Cardiac fibroblast (primary cell): ENCODE results near the gene STEAP2.

Experiments used
- DNase-seq, 2 donors: peaks; one replicate each; pipeline versions ENCODE4 v3.0.0 to v3.0.0-alpha.2; 2010; ENCODE audit warnings: low read depth in 2 of 2
- H3K4me3 ChIP-seq, 2 donors: replicated peaks in 1 of 2; 1 replicate in 1 of 2; 2 replicates in 1 of 2; pipeline ENCODE4 v1.5.1; 2011; ENCODE audit warnings: low read depth in 2 of 2, low read length in 2 of 2, mild to moderate bottlenecking in 2 of 2, moderate library complexity in 1 of 2
- TF ChIP-seq, protein P1 (sequence below): IDR thresholded peaks from one replicate; pipeline ENCODE4 v1.5.1; 2011; ENCODE audit warnings: low read depth, mild to moderate bottlenecking, low read length, inconsistent platforms

The STEAP2 gene

DNA sequence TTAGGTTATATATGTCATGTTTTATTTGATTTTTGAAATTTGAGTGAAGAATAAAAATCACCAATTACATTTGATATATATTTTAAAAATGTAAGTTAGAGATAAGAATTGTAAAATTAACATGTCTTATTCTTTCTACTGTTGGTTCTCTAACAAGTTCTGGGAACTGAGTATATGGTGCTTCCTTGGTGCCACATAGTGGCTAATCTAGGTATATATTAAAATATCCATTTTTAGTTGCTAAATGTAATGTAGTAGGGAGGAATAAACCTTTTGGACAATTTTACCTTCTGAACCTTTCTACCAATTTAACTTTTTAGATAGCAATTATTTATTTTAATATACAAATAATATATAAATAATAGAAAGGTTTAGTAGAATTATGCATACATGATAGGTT lies 50.9 kb downstream of the STEAP2 start:
- TF ChIP-seq, protein P1, sequence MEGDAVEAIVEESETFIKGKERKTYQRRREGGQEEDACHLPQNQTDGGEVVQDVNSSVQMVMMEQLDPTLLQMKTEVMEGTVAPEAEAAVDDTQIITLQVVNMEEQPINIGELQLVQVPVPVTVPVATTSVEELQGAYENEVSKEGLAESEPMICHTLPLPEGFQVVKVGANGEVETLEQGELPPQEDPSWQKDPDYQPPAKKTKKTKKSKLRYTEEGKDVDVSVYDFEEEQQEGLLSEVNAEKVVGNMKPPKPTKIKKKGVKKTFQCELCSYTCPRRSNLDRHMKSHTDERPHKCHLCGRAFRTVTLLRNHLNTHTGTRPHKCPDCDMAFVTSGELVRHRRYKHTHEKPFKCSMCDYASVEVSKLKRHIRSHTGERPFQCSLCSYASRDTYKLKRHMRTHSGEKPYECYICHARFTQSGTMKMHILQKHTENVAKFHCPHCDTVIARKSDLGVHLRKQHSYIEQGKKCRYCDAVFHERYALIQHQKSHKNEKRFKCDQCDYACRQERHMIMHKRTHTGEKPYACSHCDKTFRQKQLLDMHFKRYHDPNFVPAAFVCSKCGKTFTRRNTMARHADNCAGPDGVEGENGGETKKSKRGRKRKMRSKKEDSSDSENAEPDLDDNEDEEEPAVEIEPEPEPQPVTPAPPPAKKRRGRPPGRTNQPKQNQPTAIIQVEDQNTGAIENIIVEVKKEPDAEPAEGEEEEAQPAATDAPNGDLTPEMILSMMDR: peak; percentile 33
- H3K4me3 ChIP-seq: no peak overlapping the region
- DNase-seq: peak; percentile 72

DNA sequence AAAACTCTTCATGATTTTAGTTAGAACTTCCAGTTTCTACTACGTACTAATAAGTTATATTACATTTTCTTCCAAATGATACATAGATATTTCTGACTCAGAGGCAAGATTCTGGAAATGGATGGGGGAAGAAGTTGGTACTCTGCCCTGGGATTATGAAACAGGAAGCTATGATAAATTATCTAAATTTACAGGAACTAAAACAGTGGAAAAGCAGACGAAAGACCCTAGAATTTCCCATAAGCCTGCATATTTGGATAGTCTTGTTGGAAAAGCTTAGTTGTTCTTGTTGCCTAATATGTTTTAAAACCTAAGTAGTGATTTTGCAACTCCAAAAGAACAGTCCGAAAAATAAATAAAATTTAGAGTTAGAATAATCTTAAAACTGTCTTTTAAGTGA lies 55.3 kb downstream of the STEAP2 start:
- H3K4me3 ChIP-seq: peak overlapping the region in 1 of 2 donors; percentile 1
- TF ChIP-seq, protein P1: no peak
- DNase-seq: peak; percentile 90 to 95

DNA sequence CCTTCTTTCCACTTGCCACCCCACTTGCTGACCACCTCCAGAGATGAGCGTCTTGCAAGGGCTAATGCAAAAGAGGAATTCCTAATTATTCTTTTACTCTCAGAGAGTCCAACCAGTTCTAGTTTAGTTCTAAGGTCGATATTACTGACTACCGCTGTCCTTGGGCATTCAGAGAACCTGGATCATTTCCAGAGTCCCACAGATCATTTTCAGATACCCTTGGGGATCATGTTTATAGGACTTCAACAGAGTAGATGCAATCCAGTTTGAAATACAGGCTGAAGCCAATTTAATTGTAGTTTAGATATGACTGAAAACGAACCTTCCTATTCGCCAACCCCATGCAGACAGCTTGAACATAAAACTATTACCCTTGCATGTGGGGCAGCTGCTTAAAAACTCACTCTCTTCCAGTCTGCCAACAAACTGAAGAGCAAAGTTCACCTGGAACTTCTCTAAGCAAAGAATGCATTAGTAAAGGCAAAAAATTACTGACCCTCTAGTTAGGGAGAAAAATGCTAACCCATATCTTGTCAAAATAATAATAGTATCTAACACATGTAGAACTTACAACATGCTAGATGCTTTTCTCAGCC lies 55.8 kb downstream of the STEAP2 start:
- TF ChIP-seq, protein P1: no peak
- H3K4me3 ChIP-seq: peak overlapping the region in 1 of 2 donors; percentile 1

DNA sequence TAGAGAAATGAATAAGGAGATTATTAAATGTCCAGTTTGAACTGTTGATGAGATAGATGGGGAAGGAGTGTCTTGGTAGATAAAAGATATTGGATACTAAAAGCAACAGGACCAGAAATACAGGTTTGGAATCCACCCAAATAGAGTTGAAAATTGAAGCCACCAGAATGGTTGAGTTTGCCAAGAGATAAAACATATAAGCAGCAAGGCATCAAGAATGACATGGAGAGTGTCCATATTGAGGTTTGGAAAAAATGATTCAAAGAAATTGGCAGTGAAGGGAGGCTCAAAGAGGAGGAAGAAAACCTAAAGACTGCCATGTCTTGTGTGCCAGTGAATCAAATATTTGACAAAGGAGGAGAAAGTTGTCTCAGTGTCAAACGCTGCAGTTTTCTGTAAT lies 57.6 kb downstream of the STEAP2 start:
- TF ChIP-seq, protein P1: no peak
- peak in 1 of 2 donors; percentile 14 for DNase-seq
- H3K4me3 ChIP-seq: no peak overlapping the region

More for the DNA sequence above, 55.8 kb downstream of the STEAP2 start:
- peak in 1 of 2 donors; percentile 38 for DNase-seq

DNA sequence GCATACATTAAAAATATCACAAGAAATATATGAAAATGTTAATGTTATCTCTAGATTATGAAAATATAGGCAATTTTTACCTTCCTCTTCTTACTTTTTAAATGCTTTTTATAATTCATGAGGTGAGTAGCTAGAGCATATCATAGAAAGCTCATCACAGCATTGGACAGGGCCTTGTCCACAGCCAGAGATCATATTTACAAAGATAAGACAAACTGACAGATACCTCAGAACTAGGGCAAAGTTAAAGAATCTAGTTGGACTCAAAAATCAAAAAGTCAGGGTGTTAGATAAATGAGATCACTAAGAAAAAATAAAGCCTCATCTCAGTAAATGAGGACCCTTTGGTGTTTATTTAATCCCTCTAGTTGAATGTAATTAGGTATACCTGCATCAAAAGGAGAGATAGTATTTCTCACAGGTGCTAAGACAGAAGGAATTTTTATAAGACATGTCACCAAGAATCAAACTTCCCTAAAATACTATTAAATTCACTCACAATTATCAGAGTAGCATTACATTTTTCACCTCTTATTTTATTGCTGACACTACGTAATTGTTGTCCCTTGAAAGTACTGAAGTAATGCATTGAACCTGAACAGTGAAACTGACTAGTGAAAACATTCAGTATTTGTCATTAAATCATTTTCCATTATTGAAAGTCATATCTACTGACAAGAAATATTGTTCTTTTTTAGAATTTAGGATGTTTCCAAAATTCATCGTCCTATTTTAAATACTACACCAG lies 59.1 kb downstream of the STEAP2 start:
- DNase-seq: no peak
- TF ChIP-seq, protein P1: no peak
- no peak overlapping the region for H3K4me3 ChIP-seq

DNA sequence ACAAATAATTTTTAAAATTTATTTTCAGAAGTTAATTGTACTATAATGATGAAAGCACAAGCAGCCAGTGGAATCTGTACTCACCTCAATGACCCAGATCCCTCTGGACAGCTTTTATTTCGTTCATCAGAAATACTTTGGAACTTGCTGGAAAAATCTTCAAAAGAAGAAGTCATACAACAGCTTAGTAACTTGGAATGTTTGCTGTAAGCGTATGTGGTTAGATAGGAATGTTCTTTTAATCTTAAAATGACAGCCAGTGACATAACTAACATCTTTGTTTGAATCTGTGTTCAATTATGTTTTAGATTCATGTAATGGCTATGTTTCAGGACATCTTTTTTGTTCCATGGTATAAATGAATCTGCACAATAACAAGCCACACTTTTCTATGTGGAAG lies 60.2 kb downstream of the STEAP2 start:
- DNase-seq: peak; percentile 75 to 76
- TF ChIP-seq, protein P1: no peak
- H3K4me3 ChIP-seq: no peak overlapping the region
